NCI-H526 treated with DMSO at 0.1 percent for 48 hours (cell line): Measurements from ENCODE around the gene PCYT2.

Source experiments
- DNase-seq: peaks from one replicate; lab custom pipeline; 2025; lab: John Stamatoyannopoulos, UW

Gene PCYT2

GRCh38 chr17:81942167-81942553 lies 31.0 kb upstream of the PCYT2 start:
- DNase-seq = no peak

GRCh38 chr17:81941484-81942166 lies 30.4 kb upstream of the PCYT2 start:
- DNase-seq = no peak

DNA sequence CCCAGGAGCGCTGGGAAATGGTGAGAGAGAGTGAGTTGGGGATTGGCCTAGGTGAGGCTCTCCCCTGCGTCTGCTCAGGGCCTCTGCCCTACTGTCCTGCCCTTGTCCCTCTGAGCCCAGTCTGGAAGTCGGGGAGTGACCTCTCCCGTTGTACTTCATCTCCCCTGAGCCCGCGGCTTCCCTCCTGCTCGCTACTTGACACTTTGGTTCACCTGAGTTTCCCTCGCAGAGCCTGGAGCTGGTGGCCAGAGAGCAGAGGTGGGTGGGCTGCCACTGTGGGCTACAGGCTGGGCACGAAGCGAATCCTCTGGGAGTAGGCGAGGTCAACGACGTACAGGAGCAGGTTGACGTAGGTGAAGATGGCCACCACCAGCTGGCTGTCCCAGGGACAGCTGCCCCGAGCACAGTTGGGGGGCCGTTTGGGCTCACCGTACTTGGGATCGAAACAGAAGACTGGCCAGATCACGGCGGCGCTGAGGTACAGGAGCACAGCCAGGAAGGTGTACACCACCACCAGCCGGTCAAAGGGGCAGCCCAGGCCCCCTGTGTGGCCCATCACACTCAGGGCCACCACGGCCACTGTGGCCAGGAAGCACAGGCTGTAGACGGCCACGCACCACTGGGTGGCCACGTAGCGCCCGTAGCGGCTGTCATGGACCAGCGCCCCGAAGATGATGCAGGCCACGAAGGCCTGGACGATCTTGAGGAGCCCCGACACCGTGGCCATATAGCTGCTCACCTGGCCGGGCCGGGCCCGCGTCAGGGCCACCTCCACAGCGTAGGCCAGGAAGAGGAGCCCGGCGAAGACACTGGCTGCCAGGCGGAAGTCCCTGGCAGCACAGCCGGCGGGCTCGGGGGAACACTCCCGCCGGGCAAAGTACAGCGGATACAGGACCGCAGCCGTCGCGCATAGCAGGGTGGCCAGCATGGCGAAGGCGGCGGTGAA lies 29.6 kb upstream of the PCYT2 start:
- no peak for DNase-seq

DNA sequence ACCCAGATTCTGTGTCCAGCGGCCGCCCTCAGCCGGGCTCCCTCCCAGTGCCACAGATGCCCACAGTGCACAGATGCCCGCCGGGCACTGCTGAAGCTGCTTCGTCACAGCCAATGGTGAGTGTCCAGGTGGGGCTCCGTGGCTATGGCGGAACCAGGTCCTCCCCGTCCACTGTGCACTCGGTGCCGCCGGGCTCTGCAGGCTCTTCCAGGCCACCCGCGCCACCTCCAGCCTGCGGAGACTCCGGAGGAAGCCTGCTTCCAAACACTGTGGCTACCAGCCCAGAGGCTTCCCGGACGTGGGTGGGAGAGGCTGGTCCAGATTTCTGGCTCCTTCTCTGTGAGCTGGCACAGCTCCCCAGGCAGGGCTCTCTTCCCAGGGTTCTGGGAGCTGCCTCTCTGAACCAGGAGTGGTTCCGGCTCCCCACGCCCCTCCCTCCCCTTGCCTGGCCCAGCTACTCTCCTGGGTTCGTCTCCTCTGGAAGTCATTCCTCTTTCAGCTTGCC lies 28.7 kb upstream of the PCYT2 start:
- DNase-seq = no peak

- no peak for DNase-seq
Measured at GRCh38 chr17:81939218-81939617, 28.0 kb upstream of the PCYT2 start.

- no peak for DNase-seq
Measured at GRCh38 chr17:81935709-81936084, 24.5 kb upstream of the PCYT2 start.

- DNase-seq = no peak
Measured at GRCh38 chr17:81934850-81935708, 23.9 kb upstream of the PCYT2 start.

DNA sequence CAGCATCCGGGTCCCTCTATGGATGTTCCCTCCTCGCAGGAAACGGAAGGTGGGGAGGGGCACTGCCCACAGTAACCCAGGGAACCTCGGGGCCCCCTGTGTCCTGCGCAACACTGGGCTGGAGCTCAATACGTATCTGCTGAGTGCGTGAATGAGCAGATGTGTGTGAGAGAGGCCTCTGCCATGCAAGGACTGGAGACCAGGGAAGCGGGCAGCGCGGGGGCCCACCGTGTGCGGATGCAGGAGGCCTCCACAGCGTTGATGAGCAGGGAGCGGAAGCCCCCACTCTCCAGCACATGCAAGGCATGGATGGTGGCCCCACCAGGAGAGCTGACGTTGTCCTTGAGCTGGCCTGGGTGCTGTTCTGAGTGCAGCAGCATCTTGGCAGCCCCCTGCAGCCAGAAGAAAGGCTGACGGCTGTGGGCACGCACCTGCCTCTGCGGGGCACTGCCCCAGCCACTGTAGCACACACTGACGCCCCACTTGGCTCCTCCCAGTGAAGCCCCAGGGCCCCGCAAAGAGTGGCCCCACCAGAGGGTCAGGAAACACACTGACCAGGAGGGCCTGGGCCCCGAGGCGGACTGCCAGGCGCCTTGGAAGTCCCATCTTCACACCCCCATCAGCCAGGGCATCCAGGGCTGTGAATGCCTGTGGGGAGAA lies 23.0 kb upstream of the PCYT2 start:
- no peak for DNase-seq

- no peak for DNase-seq
Measured at GRCh38 chr17:81933178-81933699, 22.0 kb upstream of the PCYT2 start.

- no peak for DNase-seq
Measured at GRCh38 chr17:81932333-81932983, 21.3 kb upstream of the PCYT2 start.

DNA sequence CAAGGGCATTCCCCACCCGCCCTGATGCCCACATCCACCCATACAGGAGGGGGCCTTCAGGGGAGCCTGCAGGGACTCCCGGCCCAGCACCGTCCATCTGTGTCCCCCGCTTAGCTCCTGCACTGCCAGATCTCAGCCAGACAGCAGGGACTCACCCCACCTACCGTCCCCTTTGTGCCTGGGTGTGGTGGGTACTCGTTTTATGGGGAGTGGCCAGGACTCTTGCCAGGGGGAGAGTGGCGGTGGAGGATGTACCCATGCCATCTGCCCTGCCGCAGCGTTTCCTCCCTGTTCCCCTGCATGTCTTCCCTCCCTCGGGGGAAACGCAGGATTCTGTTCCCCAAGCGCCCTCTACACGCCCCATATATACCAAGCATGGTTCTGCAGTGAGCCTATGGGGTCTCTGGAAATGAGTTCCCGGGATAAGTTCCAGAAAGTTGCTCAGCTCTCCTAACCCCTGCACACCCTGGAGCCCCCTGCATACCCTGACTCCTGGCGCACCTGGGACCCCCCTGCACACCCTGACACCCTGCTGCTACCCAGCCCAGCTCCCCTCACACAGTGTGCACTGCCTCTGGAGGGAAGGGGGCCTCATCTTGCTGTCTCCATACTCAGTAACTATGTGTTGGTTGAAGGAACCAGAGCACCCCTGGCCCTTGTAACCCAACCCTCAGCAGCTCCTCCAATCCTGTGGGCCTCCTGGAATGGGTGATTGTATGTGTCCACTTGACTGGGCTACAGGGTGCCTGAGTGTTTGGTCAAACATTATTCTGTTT lies 20.5 kb upstream of the PCYT2 start:
- no peak for DNase-seq

DNA sequence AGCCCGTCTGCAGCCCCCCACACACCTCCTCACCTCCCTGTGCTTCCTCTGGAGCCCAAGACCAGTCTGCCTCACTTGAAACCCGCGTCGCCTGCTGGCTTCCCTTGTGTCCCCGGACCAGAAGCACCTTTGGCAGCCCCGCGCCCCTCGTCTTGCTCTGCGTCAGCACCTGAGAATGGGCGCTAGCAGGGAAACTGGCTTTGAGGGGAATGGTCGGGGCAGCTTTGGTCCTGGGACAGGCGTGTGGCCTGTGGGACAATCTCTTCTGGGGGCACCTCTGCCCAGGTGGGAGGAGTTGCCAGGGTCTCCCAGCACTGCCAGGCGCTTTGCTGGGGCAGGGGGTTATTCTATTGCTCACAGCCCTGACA lies 20.0 kb upstream of the PCYT2 start:
- DNase-seq = no peak

DNA sequence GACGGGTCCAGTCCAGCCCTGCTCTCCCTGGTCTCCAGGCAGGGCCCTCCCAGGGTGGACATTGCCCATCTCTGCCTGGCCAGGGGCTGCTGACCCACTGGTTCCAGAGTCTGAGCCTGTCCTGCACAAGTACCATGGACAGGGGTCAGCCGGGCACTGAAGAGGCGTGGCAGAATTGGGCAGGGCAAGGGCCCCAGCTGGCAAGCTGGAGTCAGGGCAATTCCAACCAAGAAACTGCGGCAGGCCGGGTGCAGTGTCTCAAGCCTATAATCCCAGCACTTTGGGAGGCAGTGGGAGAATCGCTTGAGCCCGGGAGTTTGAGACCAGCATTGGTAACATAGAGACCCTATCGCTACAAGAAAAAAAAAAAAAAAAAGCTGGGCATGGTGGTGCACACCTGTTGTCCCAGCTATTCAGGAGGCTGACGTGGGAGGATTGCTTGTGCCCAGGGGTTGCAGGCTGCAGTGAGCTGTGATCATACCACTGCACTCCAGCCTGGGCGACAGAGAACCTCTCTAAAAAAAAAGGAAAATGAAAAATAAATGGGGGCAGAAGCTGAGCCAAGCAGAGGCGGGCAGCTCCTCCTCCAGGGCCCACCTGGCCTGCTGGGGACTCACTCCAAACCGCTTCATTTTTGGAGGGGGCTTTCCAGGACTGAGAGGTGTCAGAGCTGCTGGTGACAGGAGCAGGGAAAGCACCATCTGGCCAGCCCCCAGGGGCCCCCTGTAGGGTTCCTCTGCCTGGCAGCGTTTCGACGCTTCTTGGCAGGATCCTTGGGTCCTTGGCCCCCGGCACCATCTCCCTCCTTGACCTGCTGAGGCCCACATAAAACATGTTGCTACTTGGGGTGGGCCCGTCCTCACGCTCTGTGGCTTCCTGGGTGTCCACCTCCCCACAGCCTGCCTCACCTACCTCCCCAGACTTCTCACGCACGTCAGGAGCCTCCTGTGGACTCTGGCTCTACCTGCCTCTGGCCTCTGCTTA lies 19.2 kb upstream of the PCYT2 start:
- no peak for DNase-seq

- DNase-seq = no peak
Measured at GRCh38 chr17:81929253-81930141, 18.3 kb upstream of the PCYT2 start.

- DNase-seq = no peak
Measured at GRCh38 chr17:81928544-81929252, 17.5 kb upstream of the PCYT2 start.

DNA sequence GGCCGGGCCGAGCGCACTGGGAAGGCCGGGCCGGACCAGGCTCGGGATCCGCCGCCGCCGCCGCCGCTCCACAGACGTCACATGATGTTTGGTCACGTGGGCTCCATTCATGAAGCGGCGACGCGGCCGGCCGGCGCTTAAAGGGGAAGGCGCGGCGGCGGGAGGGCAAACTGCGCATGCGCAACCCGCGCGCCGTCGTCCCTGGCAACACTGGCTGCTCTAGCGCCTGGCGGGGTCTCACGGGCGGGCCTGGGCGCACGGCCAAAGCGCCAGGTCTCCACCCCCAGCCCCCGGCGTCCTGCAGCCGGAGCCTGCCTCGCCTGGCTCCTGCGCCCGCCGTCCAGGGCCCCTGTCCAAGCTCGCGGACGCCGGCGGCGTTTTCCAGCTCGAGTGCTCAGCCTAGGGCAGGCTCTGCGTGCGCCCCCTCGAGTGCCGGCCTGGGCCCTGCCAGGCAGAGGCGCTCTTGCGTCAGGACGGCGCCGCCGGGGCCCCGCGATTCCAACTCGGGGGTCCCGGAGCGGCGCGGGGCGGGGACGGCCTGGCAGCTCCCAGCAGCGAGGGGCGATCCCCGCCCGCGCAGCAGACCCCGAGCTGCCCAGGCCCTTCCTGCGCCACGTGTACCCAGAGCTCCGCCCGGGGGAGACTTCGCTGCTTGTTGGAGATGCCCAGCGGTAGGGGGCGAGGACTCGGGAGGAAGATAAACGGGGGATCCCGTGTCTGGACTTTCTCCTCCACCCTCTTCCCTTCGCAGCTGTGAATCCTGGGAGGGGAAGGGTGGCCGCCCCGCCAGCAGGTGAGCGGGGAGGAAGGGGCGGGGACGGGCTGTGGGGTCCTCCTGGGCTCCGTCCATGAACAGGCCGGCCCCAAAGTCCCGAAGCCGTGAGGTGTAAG lies 16.7 kb upstream of the PCYT2 start, which contains the start of gene MAFG:
Gene MAFG, minus strand, starts transcription at position 83 of the 891 bp plus-strand sequence. CDS start 4,550 bp downstream, outside the sequence.
- DNase-seq = peak; percentile 84
